NCI-H146 treated with DMSO at 0.1 percent for 48 hours (cell line): ENCODE data around the gene PMEPA1.

Source experiments
- DNase-seq: peaks from one replicate; lab custom pipeline; 2025; ENCODE audit not compliant: unreplicated experiment; lab: John Stamatoyannopoulos, UW

The PMEPA1 gene

GRCh38 chr20:57627339-57627738 lies 82.5 kb downstream of the PMEPA1 start:
- no peak for DNase-seq

GRCh38 chr20:57625978-57626377 lies 83.8 kb downstream of the PMEPA1 start:
- DNase-seq = no peak

- DNase-seq = no peak
These were observed 84.4 kb downstream of the PMEPA1 start for GRCh38 chr20:57625181-57625958.

GRCh38 chr20:57624124-57624523 lies 85.7 kb downstream of the PMEPA1 start:
- DNase-seq = no peak

- DNase-seq = peak; percentile 29
These were observed 87.0 kb downstream of the PMEPA1 start for GRCh38 chr20:57622579-57623381.

- no peak for DNase-seq
These were observed 87.6 kb downstream of the PMEPA1 start for GRCh38 chr20:57622201-57622570.

- DNase-seq = no peak
These were observed 88.2 kb downstream of the PMEPA1 start for GRCh38 chr20:57621421-57622200.

- DNase-seq = no peak
These were observed 88.8 kb downstream of the PMEPA1 start for GRCh38 chr20:57620999-57621398.

GRCh38 chr20:57620274-57620990 lies 89.4 kb downstream of the PMEPA1 start, which contains the start of gene ZBP1:
TSS of gene ZBP1 (minus strand) at chr20:57620426. CDS start at chr20:57620295, 131 bp downstream.
- no peak for DNase-seq

- DNase-seq = no peak
These were observed 90.6 kb downstream of the PMEPA1 start for GRCh38 chr20:57619051-57619831.

- no peak for DNase-seq
These were observed 91.1 kb downstream of the PMEPA1 start for GRCh38 chr20:57618764-57619050.

GRCh38 chr20:57618091-57618763 lies 91.6 kb downstream of the PMEPA1 start:
- DNase-seq = peak; percentile 28

- no peak for DNase-seq
These were observed 92.6 kb downstream of the PMEPA1 start for GRCh38 chr20:57617079-57617795.

- DNase-seq = no peak
These were observed 93.5 kb downstream of the PMEPA1 start for GRCh38 chr20:57616143-57616951.

- no peak for DNase-seq
These were observed 94.4 kb downstream of the PMEPA1 start for GRCh38 chr20:57615445-57615811.

GRCh38 chr20:57614490-57615444 lies 95.0 kb downstream of the PMEPA1 start:
- no peak for DNase-seq

GRCh38 chr20:57613481-57613921 lies 96.3 kb downstream of the PMEPA1 start:
- DNase-seq = no peak
